GM10847 (cell line): ENCODE measurements around the gene CCR5AS.

Experiments
- POLR2A ChIP-seq: IDR thresholded peaks from 2 replicates; pipeline ENCODE4 v1.6.1; 2011; ENCODE audit not compliant: insufficient read length; ENCODE audit errors: extremely low read depth

Gene CCR5AS

GRCh38 chr3:46356909-46357308, 50.0 kb downstream of the CCR5AS start:
- no peak for TF ChIP-seq POLR2A

GRCh38 chr3:46356276-46356675, 50.6 kb downstream of the CCR5AS start:
- TF ChIP-seq POLR2A: no peak

GRCh38 chr3:46354984-46355383, 51.9 kb downstream of the CCR5AS start:
- TF ChIP-seq POLR2A: no peak

DNA sequence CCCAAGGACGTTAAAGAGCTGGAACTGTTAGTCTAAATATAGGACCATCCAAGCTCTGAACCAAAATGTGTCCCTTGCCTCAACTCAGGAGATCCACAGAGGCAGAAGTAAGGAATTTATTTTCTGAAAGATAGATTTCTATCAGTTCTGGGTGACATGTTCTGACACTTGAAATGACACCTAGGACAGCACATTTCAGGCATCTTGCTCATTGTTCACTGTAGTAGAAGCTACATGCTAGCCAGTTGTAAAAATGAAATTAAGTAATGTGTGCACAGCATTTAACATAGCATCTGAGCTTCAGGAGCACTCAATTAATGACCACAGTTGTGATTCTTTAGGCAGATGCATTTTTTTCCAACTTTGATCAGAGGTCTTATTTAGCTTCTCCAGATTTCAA, 52.4 kb downstream of the CCR5AS start:
- TF ChIP-seq POLR2A: no peak

- TF ChIP-seq POLR2A: no peak
Measured at GRCh38 chr3:46353647-46354410, 53.0 kb downstream of the CCR5AS start, which contains the start of gene CCR2. CCR2 (plus strand) TSS chr3:46354111; CDS start chr3:46357528, 3,417 bp downstream.

DNA sequence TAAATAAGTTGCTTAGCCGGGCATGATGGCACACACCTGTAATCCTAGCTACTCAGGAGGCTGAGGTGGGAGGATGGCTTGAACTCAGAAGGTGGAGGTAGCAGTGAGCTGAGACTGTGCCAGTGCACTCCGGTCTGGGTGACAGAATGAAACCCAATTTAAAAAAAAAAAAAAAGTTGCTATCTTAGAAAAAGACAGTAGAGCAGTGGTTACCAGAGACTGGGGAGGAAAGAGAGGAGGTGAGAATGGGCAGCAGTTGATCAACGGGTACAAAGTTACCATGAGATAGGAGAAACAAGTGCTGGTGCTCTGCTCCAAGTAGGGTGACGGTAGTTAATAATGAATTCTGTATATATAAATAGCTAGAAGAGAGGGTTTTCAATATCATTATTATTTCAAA, 53.8 kb downstream of the CCR5AS start:
- TF ChIP-seq POLR2A: no peak

DNA sequence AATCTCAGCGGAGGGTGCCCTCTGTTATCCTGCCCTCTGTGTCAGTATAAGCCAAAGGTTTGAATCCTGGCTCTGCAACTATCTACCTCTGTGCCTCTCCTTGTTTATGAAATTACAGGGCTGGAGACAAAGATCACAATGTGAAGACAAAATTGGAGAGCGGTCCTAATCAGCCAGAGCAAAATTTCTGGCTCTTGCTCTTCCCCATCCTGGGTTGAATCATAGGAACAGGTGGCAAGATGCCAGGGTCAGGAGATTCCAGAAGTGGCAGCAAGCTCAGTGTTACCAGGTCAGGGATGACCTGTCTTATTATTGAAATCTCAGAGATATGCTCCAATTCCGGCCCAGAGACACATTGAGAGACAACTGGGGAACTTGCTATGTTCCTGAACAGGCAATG, 55.2 kb downstream of the CCR5AS start:
- TF ChIP-seq POLR2A: no peak

- no peak for TF ChIP-seq POLR2A
Measured at GRCh38 chr3:46350262-46350565, 56.7 kb downstream of the CCR5AS start.

DNA sequence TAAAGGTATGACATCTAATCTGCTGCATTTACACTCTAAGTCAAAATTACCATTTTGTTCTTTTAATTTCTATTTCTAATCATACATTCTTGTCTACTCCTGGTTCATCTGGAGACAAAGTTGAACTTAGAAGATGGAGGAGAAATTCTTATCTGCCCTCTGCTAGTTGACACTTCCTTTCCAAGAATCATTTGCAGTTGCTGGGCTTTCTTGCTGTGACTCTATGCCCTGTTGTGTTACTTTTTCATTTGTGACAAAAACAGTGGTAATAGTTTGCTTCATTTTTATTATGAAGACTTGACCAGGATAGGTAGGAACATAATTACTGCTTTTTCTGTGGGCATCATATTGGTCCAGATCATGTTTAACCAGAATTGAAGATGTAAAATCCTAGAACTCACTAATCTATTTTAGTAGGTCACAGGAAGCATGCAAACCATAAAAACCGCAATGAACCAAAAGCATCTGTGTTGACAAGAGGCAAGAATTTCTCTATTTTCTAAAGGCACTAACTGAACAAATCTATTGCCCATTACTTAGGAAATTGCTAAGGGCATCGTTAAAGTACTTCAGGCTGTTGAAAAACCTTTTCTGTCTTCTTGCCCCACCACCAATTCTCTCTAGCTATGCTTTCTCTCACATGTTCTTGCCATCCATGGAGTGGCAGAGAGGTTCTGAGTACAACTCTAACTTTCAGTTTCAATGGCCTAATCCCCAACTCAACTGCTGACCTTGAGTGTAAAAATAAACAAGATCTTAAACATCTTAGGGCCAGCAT, 57.2 kb downstream of the CCR5AS start:
- no peak for TF ChIP-seq POLR2A

DNA sequence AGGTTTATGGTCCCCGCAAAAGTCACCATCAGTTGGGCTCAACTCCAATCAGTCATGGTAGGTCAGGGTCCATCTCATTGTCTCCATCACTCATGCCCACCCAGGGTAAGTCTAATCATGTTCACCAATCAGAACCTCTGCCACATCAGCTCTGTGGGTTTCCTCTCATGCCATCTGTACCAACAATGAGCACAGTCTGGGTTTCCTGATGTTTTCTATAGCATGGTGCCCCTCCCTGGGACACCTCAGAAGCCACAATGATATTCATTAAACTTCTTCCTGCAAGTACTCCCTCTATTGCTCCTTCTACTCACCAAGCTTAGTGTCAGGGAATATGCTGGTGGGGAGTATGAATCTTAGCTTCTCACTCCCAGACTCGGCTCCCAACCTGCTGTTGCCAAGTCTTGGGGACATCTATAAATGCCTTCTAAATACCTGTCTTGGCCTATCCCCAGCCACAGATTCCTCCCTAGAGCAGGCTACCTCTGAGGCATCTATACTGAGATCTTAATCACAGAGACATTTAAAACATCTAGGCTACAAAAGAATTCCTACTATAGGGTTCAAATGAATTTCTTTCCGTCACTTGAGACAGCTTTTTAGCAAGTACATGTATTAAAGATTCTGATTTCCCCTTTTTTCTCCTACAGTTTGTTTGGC, 57.9 kb downstream of the CCR5AS start:
- TF ChIP-seq POLR2A: no peak

GRCh38 chr3:46344476-46344875, 62.4 kb downstream of the CCR5AS start:
- no peak for TF ChIP-seq POLR2A

DNA sequence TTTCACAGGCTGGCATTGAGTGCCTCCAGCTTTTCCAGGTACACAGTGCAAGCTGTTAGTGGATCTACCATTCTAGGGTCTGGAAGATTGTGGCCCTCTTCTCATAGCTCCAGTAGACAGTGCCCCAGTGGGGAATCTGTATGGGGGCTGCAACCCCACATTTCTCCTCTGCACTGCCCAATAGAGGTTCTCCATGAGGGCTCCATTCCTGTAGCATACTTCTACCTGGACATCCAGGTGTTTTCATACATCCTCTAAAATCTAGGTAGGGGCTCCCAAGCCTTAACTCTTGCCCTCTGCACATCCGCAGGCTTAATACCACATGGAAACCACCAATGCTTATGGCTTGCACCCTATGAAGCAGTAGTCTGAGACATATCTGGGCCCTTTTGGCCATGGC, 68.0 kb downstream of the CCR5AS start:
- TF ChIP-seq POLR2A: no peak

GRCh38 chr3:46337911-46338310, 69.0 kb downstream of the CCR5AS start:
- no peak for TF ChIP-seq POLR2A

DNA sequence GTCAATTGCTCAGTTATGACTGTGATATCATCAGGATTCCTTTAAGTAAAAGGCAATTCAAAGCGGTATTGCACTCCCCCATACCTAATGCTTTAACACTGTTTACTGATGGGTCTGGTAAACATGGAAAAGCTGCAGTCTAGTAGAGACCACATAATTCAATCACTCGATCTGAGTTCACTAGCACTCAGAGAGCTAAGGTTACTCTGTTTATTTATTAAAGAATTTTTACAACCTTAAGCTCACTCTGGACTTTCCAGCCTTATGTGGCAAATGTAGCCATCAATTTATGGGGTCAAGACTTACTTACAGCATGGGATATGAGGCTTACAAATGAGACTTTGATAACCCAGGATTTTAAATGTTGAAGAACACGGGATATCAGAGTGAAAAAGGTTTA, 71.3 kb downstream of the CCR5AS start:
- no peak for TF ChIP-seq POLR2A

- TF ChIP-seq POLR2A: no peak
Measured at GRCh38 chr3:46334741-46335478, 72.0 kb downstream of the CCR5AS start.
